ENCODE measurements around the gene RPTN. TPM values are rescaled to one million over a fixed set of nuclear protein-coding genes. Genes with fewer than 3 reads are reported as not detected.
A peak's percentile ranks its signal among the peaks of the same experiment; 100 is the strongest.
"Not testable (repeated sequence)": the region's sequence is repeated elsewhere in the genome, so short reads cannot be mapped to it uniquely, and the experiment has no call there.

The RPTN gene
- total RNA-seq, 1 experiment from 2014 or later: not detected

- no peak for DNase-seq (ENCODE audit: low read depth)
These were observed 6.5 kb upstream of the RPTN start for GRCh38 chr1:152165286-152166077.

GRCh38 chr1:152164517-152165136 lies 5.6 kb upstream of the RPTN start:
- DNase-seq (ENCODE audit: low read depth): no peak

GRCh38 chr1:152162792-152163463 lies 3.9 kb upstream of the RPTN start:
- DNase-seq (ENCODE audit: low read depth): peak; percentile 92

DNA sequence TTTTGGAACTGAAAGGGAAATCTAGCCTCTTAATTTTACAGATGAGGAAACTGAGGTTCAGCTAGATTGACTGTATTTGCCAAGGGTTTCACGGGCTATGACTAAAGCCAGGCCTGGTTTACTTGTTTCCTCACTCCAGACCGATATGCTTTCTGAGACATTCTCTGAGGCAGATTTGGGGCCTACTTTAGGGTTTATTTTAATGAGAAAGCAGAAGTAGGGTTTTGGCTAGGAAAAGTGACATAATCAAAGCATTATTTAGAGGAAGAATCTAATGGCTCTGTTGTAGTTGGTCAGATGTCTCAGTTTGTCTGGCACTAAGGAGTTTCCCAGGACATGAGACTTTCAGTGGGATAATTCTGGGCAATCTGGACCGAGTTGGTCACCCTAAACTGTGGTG lies 1.5 kb upstream of the RPTN start:
- no peak for DNase-seq (ENCODE audit: low read depth)

GRCh38 chr1:152153996-152154395 lies 5.0 kb downstream of the RPTN start:
- no peak for DNase-seq (ENCODE audit: low read depth)

DNA sequence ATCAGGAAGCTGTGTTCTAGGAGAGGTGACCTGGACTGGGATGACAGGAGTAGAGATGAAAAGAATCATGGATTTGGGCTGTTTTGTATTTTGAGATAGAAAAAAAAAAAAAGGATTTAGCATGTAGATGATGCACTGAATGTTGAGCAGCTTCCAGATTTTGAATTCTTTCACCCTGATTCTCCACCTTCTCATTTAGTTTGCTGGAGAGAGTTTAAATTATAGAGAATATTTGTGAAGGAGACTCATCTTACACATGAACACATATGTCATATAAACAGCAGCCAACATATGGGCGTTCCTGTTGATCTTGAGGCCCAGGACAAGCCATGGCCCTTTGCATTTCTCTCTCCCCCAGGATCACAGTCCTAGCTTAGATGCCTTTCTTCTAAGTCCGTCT lies 7.4 kb downstream of the RPTN start:
- no peak for DNase-seq (ENCODE audit: low read depth)

GRCh38 chr1:152148981-152149380 lies 10.0 kb downstream of the RPTN start:
- DNase-seq (ENCODE audit: low read depth): no peak

- DNase-seq (ENCODE audit: low read depth): no peak
These were observed 11.0 kb downstream of the RPTN start for GRCh38 chr1:152148051-152148450.

- no peak for DNase-seq (ENCODE audit: low read depth)
These were observed 13.3 kb downstream of the RPTN start for GRCh38 chr1:152145769-152146168.

DNA sequence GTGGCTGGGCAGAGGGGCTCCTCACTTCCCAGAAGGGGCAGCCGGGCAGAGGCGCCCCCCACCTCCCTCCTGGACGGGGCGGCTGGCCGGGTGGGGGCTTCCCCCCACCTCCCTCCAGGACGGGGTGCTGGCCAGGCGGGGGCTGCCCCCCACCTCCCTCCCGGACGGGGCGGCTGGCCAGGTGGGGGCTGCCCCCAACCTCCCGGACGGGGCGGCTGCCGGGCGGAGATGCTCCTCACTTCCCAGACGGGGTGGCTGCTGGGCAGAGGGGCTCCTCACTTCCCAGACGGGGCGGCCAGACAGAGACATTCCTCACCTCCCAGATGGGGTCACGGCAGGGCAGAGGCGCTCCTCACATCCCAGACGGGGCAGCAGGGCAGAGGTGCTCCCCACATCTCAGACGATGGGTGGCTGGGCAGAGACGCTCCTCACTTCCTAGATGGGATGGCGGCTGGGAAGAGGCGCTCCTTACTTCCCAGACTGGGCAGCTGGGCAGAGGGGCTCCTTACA lies 14.3 kb downstream of the RPTN start:
- DNase-seq (ENCODE audit: low read depth): not testable (repeated sequence)

- peak; percentile 47 for DNase-seq (ENCODE audit: low read depth)
These were observed 15.7 kb downstream of the RPTN start for GRCh38 chr1:152143150-152143887.

- DNase-seq (ENCODE audit: low read depth): peak; percentile 62
These were observed 16.9 kb downstream of the RPTN start for GRCh38 chr1:152141971-152142584.

- DNase-seq (ENCODE audit: low read depth): no peak
These were observed 21.8 kb downstream of the RPTN start for GRCh38 chr1:152137215-152137614.

DNA sequence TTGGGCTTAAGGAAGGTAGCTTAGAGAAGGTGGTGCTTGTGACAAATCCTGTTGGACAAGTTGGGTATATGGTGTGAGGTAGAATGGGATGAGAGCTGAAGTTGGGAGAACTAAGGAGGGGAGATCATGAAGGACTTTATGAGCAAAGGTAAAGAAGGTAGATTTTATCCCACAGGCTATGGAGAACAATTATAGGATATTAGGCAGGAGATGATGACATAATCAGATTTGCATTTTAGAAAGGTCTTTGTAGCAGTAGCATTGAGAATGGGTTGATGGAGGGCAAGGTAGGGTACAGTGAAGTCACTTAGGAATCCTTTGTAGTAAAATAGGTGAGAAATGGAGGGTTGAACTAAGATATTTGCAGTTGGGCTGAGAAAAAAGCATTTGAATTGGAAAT lies 28.8 kb downstream of the RPTN start:
- DNase-seq (ENCODE audit: low read depth): no peak

DNA sequence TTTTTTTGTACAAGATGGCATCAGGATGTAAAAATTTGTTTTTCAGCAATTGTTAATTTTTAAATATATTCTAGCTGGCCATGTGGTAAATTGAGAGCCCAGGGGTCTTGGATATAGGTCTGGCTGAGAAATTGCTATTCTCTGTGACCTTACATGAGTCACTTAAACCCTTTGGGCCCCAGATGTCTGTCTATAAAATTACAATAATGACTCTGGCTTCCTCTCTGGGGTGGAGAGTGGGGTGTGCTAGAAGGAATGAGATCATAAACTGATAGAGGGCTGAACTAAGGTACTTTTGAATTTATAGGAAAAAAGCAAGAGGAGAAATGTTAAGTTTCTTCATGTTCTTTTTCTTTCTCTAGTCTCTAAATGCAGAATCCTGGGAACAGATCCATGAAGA lies 31.4 kb downstream of the RPTN start:
- peak; percentile 15 for DNase-seq (ENCODE audit: low read depth)

DNA sequence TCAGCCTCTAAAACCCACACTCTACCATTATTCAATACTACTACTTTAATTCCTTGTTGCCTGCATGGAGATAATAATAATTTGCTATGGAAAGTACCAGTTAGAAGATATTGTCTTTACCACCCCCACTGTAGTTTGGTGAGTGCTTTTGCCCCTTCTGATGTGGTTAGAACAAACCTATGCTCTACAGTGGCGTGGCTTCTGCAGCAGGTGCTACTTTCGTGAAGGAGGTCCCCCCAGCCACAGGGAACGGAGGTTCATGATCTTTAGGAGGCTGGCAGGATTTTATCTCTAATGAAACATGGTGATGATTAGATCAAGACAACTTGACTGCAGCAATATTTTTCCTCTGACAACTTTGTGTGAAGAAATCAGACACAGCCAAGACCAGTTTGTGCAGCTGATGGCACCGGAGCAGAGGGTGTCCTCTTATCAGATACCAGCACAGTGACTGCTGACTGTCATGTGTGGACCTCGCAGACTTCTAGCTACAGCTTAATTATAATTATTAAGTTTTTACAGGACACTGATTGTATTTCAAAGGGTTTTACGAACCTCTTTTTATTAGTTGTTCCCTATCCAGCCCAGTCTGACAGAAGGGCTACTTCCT lies 33.1 kb downstream of the RPTN start:
- no peak for DNase-seq (ENCODE audit: low read depth)

DNA sequence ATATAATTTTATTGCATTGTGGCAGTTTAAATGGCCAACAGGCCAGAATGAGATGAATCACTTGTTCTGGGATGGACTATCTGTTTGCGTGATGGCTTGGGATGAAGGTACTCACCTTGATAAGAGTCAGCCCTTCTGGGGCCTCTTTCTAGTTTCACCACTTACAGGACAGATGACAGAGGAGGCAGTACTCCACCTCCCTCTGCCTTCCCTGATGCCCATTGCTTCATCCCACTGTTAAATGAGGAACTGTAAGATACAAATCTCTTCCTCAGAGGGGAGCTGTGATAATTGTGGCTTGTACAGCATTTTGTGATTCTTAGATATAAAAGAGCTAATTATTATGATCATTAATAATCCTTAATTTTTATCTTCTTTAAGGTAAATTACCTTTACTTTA lies 40.1 kb downstream of the RPTN start:
- DNase-seq (ENCODE audit: low read depth): no peak

GRCh38 chr1:152115344-152115743 lies 43.7 kb downstream of the RPTN start, which contains the start of gene TCHH:
TSS of gene TCHH (minus strand) at chr1:152115444. CDS start at chr1:152114080, 1,364 bp downstream.
- DNase-seq (ENCODE audit: low read depth): no peak

GRCh38 chr1:152112885-152113432 lies 46.1 kb downstream of the RPTN start:
- DNase-seq (ENCODE audit: low read depth): no peak
